K562 (cell line): ENCODE data around the gene PAN3. TPM values are rescaled to one million over a fixed set of nuclear protein-coding genes. Genes with fewer than 3 reads are reported as not detected.

Source experiments
- ATAC-seq: fragments of 200-7000 bp; cut with Tn5 transposase; 3 replicates; pipeline ENCODE4 v1.9.1; 2020; ENCODE audit warnings: moderate library complexity
- BruUV-seq: library from RNA; stranded (reverse); fragments of 400-500 nt; replicated peaks from 2 replicates; lab custom pipeline; 2021; lab: Mats Ljungman, UMichigan
- CTCF ChIA-PET: fragments of 300-600 bp; formaldehyde crosslinking; extraction: SDS; loops from one replicate; lab custom pipeline; 2021; ENCODE audit warnings: low intra/inter-chr PET ratio; lab: Yijun Ruan, JAX
- POLR2A ChIA-PET: fragments of 300-600, 350-650 bp; sonication (Branson Sonifier 250); formaldehyde crosslinking; extraction: SDS; loops from one replicate; lab custom pipeline; 2021; ENCODE audit warnings: antibody characterized with exemption, inconsistent platforms; lab: Yijun Ruan, JAX
- DNase-seq, 4 experiments: peaks; one replicate each; pipeline versions ENCODE4 v3.0.0 to v3.0.0-alpha.2; 2011 to 2018; ENCODE audit warnings: low spot score in 3 of 4, mixed read lengths in 3 of 4; ENCODE audit errors: extremely low read depth in 1 of 4
- FAIRE-seq: peaks from 2 replicates; lab custom pipeline; 2011; peaks lifted over from hg19 to GRCh38; lab: Jason Lieb, UNC
- H2AFZ ChIP-seq: 2 replicates; pipeline ENCODE4 v1.6.0; 2011; ENCODE audit warnings: low read depth, low read length, control low read depth, inconsistent platforms
- H3K27ac ChIP-seq: fragments of 200-600 bp; 3 replicates; pipeline ENCODE4 v1.8.0; 2011; ENCODE audit warnings: low read depth, mild to moderate bottlenecking, control low read depth, inconsistent platforms, low read length, moderate library complexity, mixed read lengths; ENCODE audit errors: extremely low read depth
- H3K27me3 ChIP-seq, 2 experiments: fragments of 300-600 bp in 1 of 2; 2 replicates in 1 of 2; 3 replicates in 1 of 2; pipeline versions ENCODE4 v1.6.0 to v1.8.0; 2011; ENCODE audit warnings: inconsistent platforms in 2 of 2, low read length in 2 of 2, mild to moderate bottlenecking in 1 of 2, mixed read lengths in 1 of 2, moderate library complexity in 1 of 2; ENCODE audit not compliant: control insufficient read depth in 2 of 2, insufficient read depth in 2 of 2
- H3K36me3 ChIP-seq: fragments of 300-600 bp; 3 replicates; pipeline ENCODE4 v1.8.0; 2011; ENCODE audit warnings: mild to moderate bottlenecking, low read length, inconsistent platforms; ENCODE audit not compliant: control insufficient read depth, insufficient read depth
- H3K4me1 ChIP-seq, 2 experiments: fragments of 200-600 bp in 1 of 2; replicated peaks in 1 of 2; 2 replicates in 1 of 2; 3 replicates in 1 of 2; pipeline versions ENCODE4 v1.5.1 to v1.8.0; 2011; ENCODE audit warnings: inconsistent platforms in 2 of 2, low read length in 2 of 2, mild to moderate bottlenecking in 1 of 2, mixed read lengths in 1 of 2, moderate library complexity in 1 of 2; ENCODE audit not compliant: control insufficient read depth in 2 of 2, insufficient read depth in 2 of 2
- H3K4me2 ChIP-seq: 2 replicates; pipeline ENCODE4 v1.6.1; 2011; ENCODE audit warnings: low read length, control low read depth, inconsistent platforms, mixed read lengths; ENCODE audit not compliant: insufficient read depth
- H3K4me3 ChIP-seq: fragments of 200-600 bp; sonication (generic), shearing (Covaris generic); 2 replicates; pipeline ENCODE4 v1.5.1; 2016; ENCODE audit warnings: control low read depth, inconsistent platforms
- H3K79me2 ChIP-seq: fragments of 200-600 bp; 3 replicates; pipeline ENCODE4 v1.8.0; 2011; ENCODE audit warnings: low read length, inconsistent platforms; ENCODE audit not compliant: control insufficient read depth, insufficient read depth
- H3K9ac ChIP-seq, 2 experiments: 2 replicates each; pipeline versions ENCODE4 v1.6.0 to v1.6.1; 2011; ENCODE audit warnings: low read depth in 2 of 2, low read length in 2 of 2, control low read depth in 1 of 2, inconsistent platforms in 1 of 2, mild to moderate bottlenecking in 1 of 2, mixed read lengths in 1 of 2; ENCODE audit not compliant: insufficient read depth in 1 of 2
- H3K9me1 ChIP-seq: one replicate; pipeline ENCODE4 v1.6.0; 2011; ENCODE audit warnings: inconsistent platforms, mild to moderate bottlenecking, low read length, moderate library complexity; ENCODE audit not compliant: control insufficient read depth, insufficient read depth
- H3K9me3 ChIP-seq: replicated peaks from 2 replicates; pipeline ENCODE4 v1.5.1; 2011; ENCODE audit warnings: low read depth, low read length, inconsistent platforms; ENCODE audit not compliant: control insufficient read depth, insufficient read depth
- H4K20me1 ChIP-seq: replicated peaks from 2 replicates; pipeline ENCODE4 v1.6.1; 2011; ENCODE audit warnings: low read length, inconsistent platforms, mixed read lengths; ENCODE audit not compliant: control insufficient read depth, insufficient read depth
- BCOR ChIP-seq: fragments of 450-650 bp; IDR thresholded peaks from 2 replicates; pipeline ENCODE4 v1.6.1; 2016
- CHD4 ChIP-seq: fragments of 200-600 bp; sonication (generic); IDR thresholded peaks from 3 replicates; pipeline ENCODE4 v1.6.1; 2012; ENCODE audit warnings: low read depth, mild to moderate bottlenecking, mixed read lengths, low read length, inconsistent platforms; ENCODE audit not compliant: insufficient read depth, insufficient replicate concordance, poor library complexity, severe bottlenecking
- DDX20 ChIP-seq: fragments of 450-650 bp; IDR thresholded peaks from 2 replicates; pipeline ENCODE4 v1.6.1; 2016; ENCODE audit warnings: missing genetic modification characterization, low read depth, mild to moderate bottlenecking, missing compliant biosample characterization, moderate library complexity
- NR3C1 ChIP-seq: sonication (generic); formaldehyde crosslinking; IDR thresholded peaks from 2 replicates; pipeline ENCODE4 v1.8.1; 2022; ENCODE audit warnings: missing genetic modification reagents
- POU5F1 ChIP-seq: fragments of 150-350 bp; IDR thresholded peaks from 2 replicates; pipeline ENCODE4 v1.6.1; 2014; ENCODE audit warnings: borderline replicate concordance, low read length, low read depth, mild to moderate bottlenecking; ENCODE audit not compliant: partially characterized antibody
- WGBS: fragments of 100-300 bp; shearing (Covaris generic); methylation state at CpG from one replicate; pipeline ENCODE4 v1.1.6; 2016; ENCODE audit warnings: low coverage, mixed read lengths; ENCODE audit not compliant: insufficient coverage; ENCODE audit errors: missing lambda C conversion rate; 5-methylcytosine and 5-hydroxymethylcytosine counted together
- in situ Hi-C: fragments of 300-500 bp; cut with MboI; formaldehyde crosslinking; loops from 4 replicates; pipeline ENCODE4 v1.15.0; 2018; ENCODE audit warnings: inconsistent platforms, mixed read lengths
- intact Hi-C: fragments of 100-400 bp; cut with micrococcal nuclease; formaldehyde crosslinking; loops from 2 replicates; pipeline ENCODE4 v1.14.2; 2022
- polyA plus RNA-seq, 8 experiments: library from polyadenylated mRNA; depleted of rRNA in 4 of 8; stranded (reverse) in 5 of 8; unstranded in 3 of 8; fragments of >200 nt; fragmentation: Nextera tagmentation in 2 of 8; fragmentation: Illumina TruSeq in 1 of 8; extraction: Ambion mirVana in 2 of 8; extraction: Trizol in 1 of 8; gene quantifications; 2 replicates each; pipeline versions ENCODE4 v1.2.1 to v1.2.3, GENCODE V29; 2011 to 2014; ENCODE audit warnings: inconsistent platforms in 1 of 8, missing spikeins in 1 of 8
- total RNA-seq, 7 experiments: library from RNA; depleted of rRNA in 6 of 7; stranded (reverse); fragments of >200 nt in 6 of 7; fragmentation: Illumina TruSeq in 2 of 7; extraction: Trizol in 2 of 7; gene quantifications; 2 replicates each; pipeline versions ENCODE4 v1.2.1 to v1.2.3, GENCODE V29; 2011 to 2021; ENCODE audit warnings: low replicate concordance in 1 of 7

The PAN3 gene
- total and polyA plus RNA-seq, 9 of the 15 experiments (the other 6 are each of a cell fraction or from before 2014, with no cell fraction given), result 7.2 to 19.9 (median 11.6) TPM

- H3K9ac ChIP-seq, result no peak overlapping the region
- H3K27ac ChIP-seq, result no peak overlapping the region
- H3K36me3 ChIP-seq, result peaks cover 36% of the 10 kb centered on the region; the same call in 2 of the 3 replicates
- no TSS peak for BruUV-seq
- H3K4me3 ChIP-seq, result no peak overlapping the region
- TF ChIP-seq POU5F1 (no peak), NR3C1 (no peak), DDX20 (no peak), CHD4 (no peak)
- TF ChIP-seq, all 486 proteins: peak for 0
- Histone ChIP-seq H3K9me1 (no peaks in the 10 kb centered on the region), H3K4me1 (no peaks in the 10 kb centered on the region), H3K9me3 (no peaks in the 10 kb centered on the region), H3K4me2 (no peak overlapping the region), H3K79me2 (no peaks in the 10 kb centered on the region), H2AFZ (no peak overlapping the region), H4K20me1 (no peaks in the 10 kb centered on the region), H3K27me3 (no peaks in the 10 kb centered on the region)
- FAIRE-seq, result no peak
- DNase-seq, result no peak
- no peak for ATAC-seq
- POLR2A ChIA-PET, result no interaction called here
- in situ Hi-C loops (no loop called here), intact Hi-C loops (no loop called here)
- CTCF ChIA-PET, result no interaction called here
These were observed 130.5 kb downstream of the PAN3 start for GRCh38 chr13:28268800-28269223.

GRCh38 chr13:28271056-28271840 lies 132.9 kb downstream of the PAN3 start:
- H3K79me2 ChIP-seq, result no peaks in the 10 kb centered on the region
- no peaks in the 10 kb centered on the region for H3K4me1 ChIP-seq
- H2AFZ ChIP-seq, result no peak overlapping the region
- in situ Hi-C loops, result no loop called here
- H3K9me1 ChIP-seq, result no peaks in the 10 kb centered on the region
- no peak overlapping the region for H3K27ac ChIP-seq
- no peak overlapping the region for H3K4me3 ChIP-seq
- no peak for ATAC-seq
- WGBS, result 100% methylated on average over 2 of the region's 2 CpGs
- H3K4me2 ChIP-seq, result no peak overlapping the region
- no TSS peak for BruUV-seq
- H3K9ac ChIP-seq, result no peak overlapping the region
- H4K20me1 ChIP-seq, result no peaks in the 10 kb centered on the region
- ChIA-PET POLR2A (no interaction called here), CTCF (no interaction called here)
- H3K9me3 ChIP-seq, result no peaks in the 10 kb centered on the region
- no peaks in the 10 kb centered on the region for H3K27me3 ChIP-seq
- peaks cover 42% of the 10 kb centered on the region; the same call in 2 of the 3 replicates for H3K36me3 ChIP-seq
- DNase-seq, result no peak
- FAIRE-seq, result peak; percentile 23
- intact Hi-C loops, result no loop called here
- TF ChIP-seq BCOR, result no peak
